ENCODE results near the gene ABCC3.

GRCh38 chr17:50660887-50661345, 26.2 kb downstream of the ABCC3 start:
- TF ChIP-seq CTBP1 (IDR thresholded peaks at IDR 0.05; ENCODE audit: borderline replicate concordance) (no peak), ELF4 (IDR thresholded peaks at IDR 0.05) (no peak), PKNOX1 (IDR thresholded peaks at IDR 0.05) (no peak), ZNF384 (IDR thresholded peaks at IDR 0.05) (no peak), SUZ12 (IDR thresholded peaks at IDR 0.05) (no peak), FOXM1 (IDR thresholded peaks at IDR 0.05; ENCODE audit: borderline replicate concordance) (no peak), SP1 (IDR thresholded peaks at IDR 0.05) (no peak), BHLHE40 (IDR thresholded peaks at IDR 0.05; ENCODE audit: borderline replicate concordance) (no peak), FOXK2 (IDR thresholded peaks at IDR 0.05) (no peak), FOXA1 (IDR thresholded peaks at IDR 0.05) (no peak)

Data from HEK293T (cell line).